T-cell (primary cell): ENCODE data around the gene MRM2. TPM values are rescaled to one million over a fixed set of nuclear protein-coding genes. Genes with fewer than 3 reads are reported as not detected.

Experiments
- ATAC-seq, 4 experiments: fragments of 200-7000 bp in 3 of 4; fragments of 150-1000 bp in 1 of 4; cut with Tn5 transposase; replicated peaks in 1 of 4; 1 replicate in 3 of 4; 2 replicates in 1 of 4; pipeline ENCODE4 v1.10.0; 2021; ENCODE audit warnings: moderate library complexity in 3 of 4, mild to moderate bottlenecking in 2 of 4, moderate number of reproducible peaks in 1 of 4
- CTCF ChIA-PET, 2 donors: fragments of 300-600 bp; sonication (Branson Sonifier 250); formaldehyde crosslinking; loops; one replicate each; lab custom pipeline; 2022; ENCODE audit warnings: antibody characterized with exemption in 2 of 2; lab: Charles Lee
- POLR2A ChIA-PET, 2 donors: fragments of 300-600 bp; sonication (Branson Sonifier 250); formaldehyde crosslinking; loops; one replicate each; lab custom pipeline; 2022; ENCODE audit warnings: antibody characterized with exemption in 2 of 2; lab: Charles Lee
- DNase-seq, 35 experiments: peaks; one replicate each; pipeline versions ENCODE4 v3.0.0 to v3.0.0-alpha.2; 2013 to 2023
- H3K27ac ChIP-seq: one replicate; pipeline ENCODE4 v1.5.1; 2013; ENCODE audit warnings: low read length
- H3K27me3 ChIP-seq, 2 experiments: replicated peaks in 1 of 2; 1 replicate in 1 of 2; 2 replicates in 1 of 2; pipeline versions ENCODE4 v1.6.1 to v1.7.0; 2013; ENCODE audit warnings: low read length in 1 of 2, mixed read lengths in 1 of 2; ENCODE audit not compliant: control insufficient read depth in 2 of 2, insufficient read depth in 2 of 2; ENCODE audit errors: extremely low read depth in 1 of 2
- H3K36me3 ChIP-seq, 2 donors: 1 replicate in 1 of 2; 2 replicates in 1 of 2; pipeline versions ENCODE4 v1.6.1 to v1.7.0; 2013; ENCODE audit warnings: low read length in 1 of 2; ENCODE audit not compliant: control insufficient read depth in 2 of 2, insufficient read depth in 1 of 2; ENCODE audit errors: extremely low read depth in 1 of 2
- H3K4me1 ChIP-seq, 2 experiments: 1 replicate in 1 of 2; 2 replicates in 1 of 2; pipeline versions ENCODE4 v1.6.1 to v1.7.0; 2013; ENCODE audit warnings: low read length in 2 of 2, mixed read lengths in 1 of 2; ENCODE audit not compliant: insufficient read depth in 2 of 2, control insufficient read depth in 1 of 2; ENCODE audit errors: extremely low read depth in 1 of 2
- H3K4me3 ChIP-seq, 2 donors: 1 replicate in 1 of 2; 2 replicates in 1 of 2; pipeline versions ENCODE4 v1.5.1 to v1.7.0; 2013; ENCODE audit warnings: mild to moderate bottlenecking in 2 of 2, low read length in 1 of 2, moderate library complexity in 1 of 2; ENCODE audit not compliant: control insufficient read depth in 1 of 2; ENCODE audit errors: extremely low read depth in 1 of 2
- H3K9me3 ChIP-seq: 2 replicates; pipeline ENCODE4 v1.7.0; 2013
- H3K27ac Mint-ChIP-seq, 2 donors: one replicate each; pipeline ENCODE4 v1.8.0; 2020 to 2021; ENCODE audit warnings: mild to moderate bottlenecking in 2 of 2, mixed read lengths in 2 of 2
- H3K27me3 Mint-ChIP-seq, 2 donors: one replicate each; pipeline ENCODE4 v1.8.0; 2021 to 2022; ENCODE audit warnings: mixed read lengths in 2 of 2
- H3K36me3 Mint-ChIP-seq: one replicate; pipeline ENCODE4 v1.8.0; 2021; ENCODE audit warnings: mixed read lengths
- H3K4me1 Mint-ChIP-seq, 3 donors: one replicate each; pipeline ENCODE4 v1.8.0; 2020 to 2022; ENCODE audit warnings: mixed read lengths in 3 of 3, mild to moderate bottlenecking in 1 of 3
- H3K4me3 Mint-ChIP-seq, 3 donors: one replicate each; pipeline ENCODE4 v1.8.0; 2020 to 2022; ENCODE audit warnings: mild to moderate bottlenecking in 3 of 3, mixed read lengths in 3 of 3, moderate library complexity in 3 of 3
- H3K9me3 Mint-ChIP-seq, 3 donors: one replicate each; pipeline ENCODE4 v1.8.0; 2020 to 2022; ENCODE audit warnings: mixed read lengths in 3 of 3
- WGBS: methylation state at CpG from one replicate; pipeline ENCODE4 v1.1.5; 2013; ENCODE audit warnings: missing lambda C conversion rate; ENCODE audit not compliant: insufficient coverage; 5-methylcytosine and 5-hydroxymethylcytosine counted together
- total RNA-seq, 35 experiments: library from RNA in 6 of 35; stranded (reverse) in 6 of 35; fragments of 120-200 nt in 1 of 35; gene quantifications; one replicate each; pipeline versions ENCODE4 v1.2.1 to v1.2.4 and lab custom pipeline; 2013 to 2026

Gene MRM2
- total RNA-seq, 5 donors from 2014 or later (not counting 1 experiment from before 2014, with no cell fraction given) = 6.5 to 20.0 (median 17.9) TPM

- H3K36me3 ChIP-seq = peaks cover 2% of the 10 kb centered on the region in 2 donors
- peak in 2 of 35 experiments; percentile 12 to 15 for DNase-seq
- no peaks in the 10 kb centered on the region for H3K27me3 ChIP-seq
- ATAC-seq = peak; percentile 40 to 65 (median 50)
- Mint-ChIP-seq H3K27me3 (no peaks in the 10 kb centered on the region), H3K4me1 (peaks cover 10 to 30% (median 18%) of the 10 kb centered on the region in 3 donors), H3K4me3 (no peak overlapping the region), H3K36me3 (peaks cover 10% of the 10 kb centered on the region), H3K27ac (peak overlapping the region in 1 of 2 donors; percentile 44), H3K9me3 (no peaks in the 10 kb centered on the region)
- POLR2A ChIA-PET = no interaction called here
- H3K27ac ChIP-seq = no peak overlapping the region
- 96% methylated on average over 12 of the region's 24 CpGs for WGBS
- H3K9me3 ChIP-seq = no peaks in the 10 kb centered on the region
- H3K4me1 ChIP-seq = peaks cover 0 to 25% of the 10 kb centered on the region in 2 experiments
- H3K4me3 ChIP-seq = no peak overlapping the region
- CTCF ChIA-PET = no interaction called here
Measured at GRCh38 chr7:2251841-2252771, 10.1 kb upstream of the MRM2 start.

GRCh38 chr7:2251381-2251780 is 9.4 kb upstream of the MRM2 start:
- peaks cover 0 to 25% of the 10 kb centered on the region in 2 experiments for H3K4me1 ChIP-seq
- DNase-seq = no peak
- no peaks in the 10 kb centered on the region for H3K9me3 ChIP-seq
- Mint-ChIP-seq H3K27ac (no peak overlapping the region), H3K4me1 (peaks cover 10 to 30% (median 18%) of the 10 kb centered on the region in 3 donors), H3K4me3 (no peak overlapping the region), H3K9me3 (no peaks in the 10 kb centered on the region), H3K27me3 (no peaks in the 10 kb centered on the region), H3K36me3 (peaks cover 7% of the 10 kb centered on the region)
- WGBS = 89% methylated on average over 4 of the region's 10 CpGs
- peaks cover 0 to 2% of the 10 kb centered on the region in 2 donors for H3K36me3 ChIP-seq
- ATAC-seq = no peak
- no peaks in the 10 kb centered on the region for H3K27me3 ChIP-seq
- CTCF ChIA-PET = no interaction called here
- H3K4me3 ChIP-seq = no peak overlapping the region
- POLR2A ChIA-PET = no interaction called here
- H3K27ac ChIP-seq = no peak overlapping the region

GRCh38 chr7:2249744-2250323 is 7.8 kb upstream of the MRM2 start:
- Histone ChIP-seq H3K4me3 (no peak overlapping the region), H3K4me1 (peaks cover 0 to 29% of the 10 kb centered on the region in 2 experiments), H3K36me3 (peaks cover 0 to 2% of the 10 kb centered on the region in 2 donors), H3K9me3 (no peaks in the 10 kb centered on the region), H3K27ac (no peak overlapping the region), H3K27me3 (no peaks in the 10 kb centered on the region)
- ATAC-seq = no peak
- POLR2A ChIA-PET = no interaction called here
- Mint-ChIP-seq H3K27ac (no peak overlapping the region), H3K4me1 (peaks cover 10 to 33% (median 20%) of the 10 kb centered on the region in 3 donors), H3K4me3 (no peak overlapping the region), H3K36me3 (peaks cover 2% of the 10 kb centered on the region), H3K9me3 (no peaks in the 10 kb centered on the region), H3K27me3 (no peaks in the 10 kb centered on the region)
- WGBS = 91% methylated on average over 17 of the region's 27 CpGs
- DNase-seq = no peak
- CTCF ChIA-PET = no interaction called here

GRCh38 chr7:2248984-2249694 is 7.1 kb upstream of the MRM2 start:
- H3K4me3 Mint-ChIP-seq = peak overlapping the region; percentile 9 to 25 (median 21)
- H3K36me3 Mint-ChIP-seq = peaks cover 2% of the 10 kb centered on the region
- H3K9me3 ChIP-seq = no peaks in the 10 kb centered on the region
- no peak overlapping the region for H3K4me3 ChIP-seq
- peak overlapping the region; percentile 67 to 78 for H3K27ac Mint-ChIP-seq
- no peak overlapping the region for H3K27ac ChIP-seq
- no peaks in the 10 kb centered on the region for H3K27me3 ChIP-seq
- no peaks in the 10 kb centered on the region for H3K9me3 Mint-ChIP-seq
- 37% methylated on average over 21 of the region's 24 CpGs for WGBS
- DNase-seq (peak in 2 of 35 experiments; percentile 13 to 19), ATAC-seq (peak in 2 of 4 experiments; percentile 18 to 30)
- peaks cover 0 to 29% of the 10 kb centered on the region in 2 experiments for H3K4me1 ChIP-seq
- H3K4me1 Mint-ChIP-seq = peaks cover 10 to 37% (median 22%) of the 10 kb centered on the region in 3 donors
- ChIA-PET CTCF (interaction anchor here in 1 of 2 donors (0.7 kb wide), 1 partner anchor 841 kb away, joined by 7 read pairs; no protein-coding TSS in a partner anchor), POLR2A (interaction anchor here in 1 of 2 donors (0.6 kb wide), 1 partner anchor 581 kb away, joined by 6 read pairs; no protein-coding TSS in a partner anchor)
- H3K36me3 ChIP-seq = peaks cover 0 to 2% of the 10 kb centered on the region in 2 donors
- H3K27me3 Mint-ChIP-seq = no peaks in the 10 kb centered on the region

- Mint-ChIP-seq H3K9me3 (no peaks in the 10 kb centered on the region), H3K4me3 (no peak overlapping the region), H3K36me3 (peaks cover 2% of the 10 kb centered on the region), H3K27ac (no peak overlapping the region), H3K27me3 (no peaks in the 10 kb centered on the region), H3K4me1 (peaks cover 10 to 42% (median 27%) of the 10 kb centered on the region in 3 donors)
- WGBS = 96% methylated on average over 21 of the region's 36 CpGs
- CTCF ChIA-PET = no interaction called here
- no peaks in the 10 kb centered on the region for H3K36me3 ChIP-seq
- H3K4me3 ChIP-seq = no peak overlapping the region
- H3K9me3 ChIP-seq = no peaks in the 10 kb centered on the region
- DNase-seq = peak in 1 of 35 experiments; percentile 29
- POLR2A ChIA-PET = no interaction called here
- H3K27ac ChIP-seq = no peak overlapping the region
- ATAC-seq = no peak
- peaks cover 0 to 28% of the 10 kb centered on the region in 2 experiments for H3K4me1 ChIP-seq
- no peaks in the 10 kb centered on the region for H3K27me3 ChIP-seq
Measured at GRCh38 chr7:2247141-2247995, 5.4 kb upstream of the MRM2 start.
